ENCODE data around the gene GRIN3B. TPM values are rescaled to one million over a fixed set of nuclear protein-coding genes. Genes with fewer than 3 reads are reported as not detected.

Gene GRIN3B
- total and polyA plus RNA-seq, 9 of the 15 experiments (the other 6 are each of a cell fraction or from before 2014, with no cell fraction given): 0.06 to 0.95 (median 0.19) TPM; not detected in 6

GRCh38 chr19:952049-952679 lies 48.1 kb upstream of the GRIN3B start:
- Histone ChIP-seq H3K9me1 (ENCODE audit: control insufficient read depth, insufficient read depth, low read length) (no peaks in the 10 kb centered on the region), H3K4me2 (ENCODE audit: insufficient read depth, low read length) (peak overlapping the region; percentile 73; the same call in 1 of the 2 replicates), H3K79me2 (ENCODE audit: control insufficient read depth, insufficient read depth, low read length) (peaks cover 86% of the 10 kb centered on the region), H3K9me3 (replicated peaks; ENCODE audit: control insufficient read depth, insufficient read depth, low read depth, low read length) (no peaks in the 10 kb centered on the region), H3K4me1 (replicated peaks in 1 of 2; ENCODE audit: control insufficient read depth in 2 of 2, insufficient read depth in 2 of 2, low read length in 2 of 2) (peaks cover 51 to 90% of the 10 kb centered on the region in 2 experiments), H3K27me3 (ENCODE audit: control insufficient read depth in 2 of 2, insufficient read depth in 2 of 2, low read length in 2 of 2) (no peaks in the 10 kb centered on the region), H3K36me3 (ENCODE audit: control insufficient read depth, insufficient read depth, low read length) (peaks cover 24% of the 10 kb centered on the region; the same call in 1 of the 3 replicates), H3K9ac (ENCODE audit: insufficient read depth in 1 of 2, low read depth in 2 of 2, low read length in 2 of 2) (peak overlapping the region; percentile 76 to 83), H3K4me3 (peak overlapping the region; percentile 28), H2AFZ (ENCODE audit: low read depth, low read length) (no peak overlapping the region), H3K27ac (ENCODE audit: extremely low read depth, low read depth, low read length) (peak overlapping the region; percentile 96), H4K20me1 (replicated peaks; ENCODE audit: control insufficient read depth, insufficient read depth, low read length) (no peaks in the 10 kb centered on the region)
- 51% methylated on average over 12 of the region's 14 CpGs for WGBS (ENCODE audit: insufficient coverage, low coverage, missing lambda C conversion rate)
- DNase-seq (ENCODE audit: extremely low read depth in 1 of 4, low spot score in 3 of 4): peak in 1 of 4 experiments; percentile 42
- ChIA-PET CTCF (ENCODE audit: low intra/inter-chr PET ratio) (no interaction called here), POLR2A (interaction anchor here (1.1 kb wide), 1 partner anchor 8 kb away, joined by 4 read pairs; no protein-coding TSS in a partner anchor)
- intact Hi-C loops (cut with micrococcal nuclease) (no loop called here), in situ Hi-C loops (cut with MboI) (no loop called here)
- FAIRE-seq: peak; percentile 29
- no TSS peak for BruUV-seq (replicated peaks)
- ATAC-seq: no peak; the same call in 2 of the 3 replicates
- no peak for TF ChIP-seq ZNF717 (CRISPR knock-in tag; IDR thresholded peaks at IDR 0.05)
- TF ChIP-seq ZNF707 (CRISPR knock-in tag; conservative IDR thresholded peaks at IDR 0.05): no peak
- no peak for TF ChIP-seq EGR1 (conservative IDR thresholded peaks at IDR 0.05)
- TF ChIP-seq SMARCB1 (IDR thresholded peaks at IDR 0.05; ENCODE audit: insufficient read length, low read depth): no peak
- TF ChIP-seq FOXP1 (CRISPR knock-in tag; IDR thresholded peaks at IDR 0.05): peak; percentile 16; the same call in 1 of the 2 replicates
- peak; percentile 65; the same call in 1 of the 2 replicates for TF ChIP-seq SMARCA5 (IDR thresholded peaks at IDR 0.05)
- TF ChIP-seq ZNF695 (CRISPR knock-in tag; IDR thresholded peaks at IDR 0.05): no peak
- TF ChIP-seq ZNF384 (IDR thresholded peaks at IDR 0.05; ENCODE audit: low read depth, low read length): 0 out of 2 replicates have a peak, but pooled peaks have one; percentile 49
- peak; percentile 100 for TF ChIP-seq ZNF121 (CRISPR knock-in tag; conservative IDR thresholded peaks at IDR 0.05)
- peak; percentile 11 for TF ChIP-seq RBBP5 (IDR thresholded peaks at IDR 0.05; ENCODE audit: borderline replicate concordance, insufficient read depth, low read length, poor library complexity, severe bottlenecking)
- peak in 1 of 2 experiments; percentile 73; a peak in 3 of 4 replicates for TF ChIP-seq KDM1A (IDR thresholded peaks at IDR 0.05)
- no peak for TF ChIP-seq ID3 (CRISPR knock-in tag; IDR thresholded peaks at IDR 0.05)
- no peak for TF ChIP-seq ID3 (tag; IDR thresholded peaks at IDR 0.05)
- TF ChIP-seq ZNF445 (CRISPR knock-in tag; IDR thresholded peaks at IDR 0.05; ENCODE audit: low read depth): no peak
- peak; percentile 89 for TF ChIP-seq BCOR (IDR thresholded peaks at IDR 0.05)
- TF ChIP-seq ZFP91 (CRISPR knock-in tag; IDR thresholded peaks at IDR 0.05): no peak
- TF ChIP-seq ZNF143 (CRISPR knock-in tag; IDR thresholded peaks at IDR 0.05): no peak
- peak; percentile 28 for TF ChIP-seq ZNF395 (CRISPR knock-in tag; IDR thresholded peaks at IDR 0.05)
- TF ChIP-seq JUND (IDR thresholded peaks at IDR 0.05; ENCODE audit: borderline replicate concordance, low read depth, low read length): no peak
- TF ChIP-seq JUND (tag; IDR thresholded peaks at IDR 0.05; ENCODE audit: borderline replicate concordance, low read depth, low read length): no peak
- TF ChIP-seq RBM25 (IDR thresholded peaks at IDR 0.05; ENCODE audit: low read depth, low read length, severe bottlenecking): peak; percentile 58

All from K562 (cell line).